Keratinocyte (primary cell): ENCODE results near the gene PLXDC2. TPM values are rescaled to one million over a fixed set of nuclear protein-coding genes. Genes with fewer than 3 reads are reported as not detected.

Experiments used
- DNase-seq: peaks from one replicate; pipeline ENCODE4 v3.0.0-alpha.2; 2011; ENCODE audit warnings: low read depth, missing footprints, low spot score
- FAIRE-seq: peaks from 2 replicates; lab custom pipeline; 2011; peaks lifted over from hg19 to GRCh38; lab: Jason Lieb, UNC
- H2AFZ ChIP-seq: 2 replicates; pipeline ENCODE4 v1.6.0; 2012; ENCODE audit warnings: low read length, control low read depth, inconsistent platforms; ENCODE audit not compliant: control insufficient read depth
- H3K27ac ChIP-seq: 2 replicates; pipeline ENCODE4 v1.5.1; 2011; ENCODE audit warnings: low read length; ENCODE audit not compliant: control insufficient read depth, insufficient read depth
- H3K27me3 ChIP-seq: 3 replicates; pipeline ENCODE4 v1.6.0; 2011; ENCODE audit warnings: low read length; ENCODE audit not compliant: control insufficient read depth, insufficient read depth; ENCODE audit errors: extremely low read depth
- H3K36me3 ChIP-seq, 2 experiments: 2 replicates in 1 of 2; 3 replicates in 1 of 2; pipeline ENCODE4 v1.5.1; 2011; ENCODE audit warnings: low read length in 2 of 2, mild to moderate bottlenecking in 1 of 2; ENCODE audit not compliant: control insufficient read depth in 2 of 2, insufficient read depth in 2 of 2; ENCODE audit errors: extremely low read depth in 1 of 2
- H3K4me1 ChIP-seq: 3 replicates; pipeline ENCODE4 v1.5.1; 2011; ENCODE audit warnings: low read length; ENCODE audit not compliant: control insufficient read depth, insufficient read depth; ENCODE audit errors: extremely low read depth
- H3K4me2 ChIP-seq: 3 replicates; pipeline ENCODE4 v1.6.0; 2011; ENCODE audit warnings: low read depth, low read length; ENCODE audit not compliant: control insufficient read depth, insufficient read depth; ENCODE audit errors: extremely low read depth
- H3K4me3 ChIP-seq, 3 experiments: fragments of 200-600 bp in 1 of 3; sonication (generic) in 1 of 3; 2 replicates in 2 of 3; 3 replicates in 1 of 3; pipeline ENCODE4 v1.5.1; 2011 to 2016; ENCODE audit warnings: low read length in 3 of 3, mild to moderate bottlenecking in 3 of 3, control low read depth in 2 of 3, inconsistent platforms in 1 of 3, low read depth in 1 of 3, mixed read lengths in 1 of 3, mixed run types in 1 of 3, moderate library complexity in 1 of 3; ENCODE audit not compliant: control insufficient read depth in 2 of 3, insufficient read depth in 2 of 3; ENCODE audit errors: extremely low read depth in 1 of 3
- H3K79me2 ChIP-seq: 2 replicates; pipeline ENCODE4 v1.6.0; 2012; ENCODE audit warnings: low read length; ENCODE audit not compliant: control insufficient read depth, insufficient read depth
- H3K9ac ChIP-seq: 3 replicates; pipeline ENCODE4 v1.6.0; 2011; ENCODE audit warnings: low read length; ENCODE audit not compliant: control insufficient read depth, insufficient read depth; ENCODE audit errors: extremely low read depth
- H3K9me1 ChIP-seq: 3 replicates; pipeline ENCODE4 v1.6.0; 2011; ENCODE audit warnings: low read length; ENCODE audit not compliant: control insufficient read depth, insufficient read depth; ENCODE audit errors: extremely low read depth
- H3K9me3 ChIP-seq: 2 replicates; pipeline ENCODE4 v1.5.1; 2012; ENCODE audit warnings: low read depth, low read length; ENCODE audit not compliant: control insufficient read depth
- H4K20me1 ChIP-seq: 3 replicates; pipeline ENCODE4 v1.6.0; 2011; ENCODE audit warnings: low read length; ENCODE audit not compliant: control insufficient read depth, insufficient read depth; ENCODE audit errors: extremely low read depth
- CTCF ChIP-seq, 3 experiments: IDR thresholded peaks in 1 of 3; conservative IDR thresholded peaks in 1 of 3; optimal IDR thresholded peaks in 1 of 3; 2 replicates in 2 of 3; 3 replicates in 1 of 3; pipeline versions ENCODE3 to v1.5.1; 2011; ENCODE audit warnings: low read length in 3 of 3, mild to moderate bottlenecking in 3 of 3, moderate library complexity in 2 of 3, control low read depth in 1 of 3, inconsistent platforms in 1 of 3; ENCODE audit not compliant: insufficient read depth in 2 of 3; ENCODE audit errors: extremely low read depth in 1 of 3
- EZH2 ChIP-seq: IDR thresholded peaks from one replicate; pipeline ENCODE4 v1.6.1; 2012; ENCODE audit warnings: inconsistent platforms, mild to moderate bottlenecking, low read length, moderate library complexity
- dilution Hi-C: fragments of 300-500 bp; cut with MboI; formaldehyde crosslinking; loops from one replicate; pipeline ENCODE4 v1.7.0; 2020; ENCODE audit warnings: low sequenced_read_pairs; ENCODE audit not compliant: extremely low pct_ligation_motif_present
- polyA plus RNA-seq, 5 experiments: library from polyadenylated mRNA; depleted of rRNA in 3 of 5; stranded (reverse) in 3 of 5; stranded (forward) in 1 of 5; unstranded in 1 of 5; fragments of >200 nt; gene quantifications; 1 replicate in 1 of 5; 2 replicates in 3 of 5; 3 replicates in 1 of 5; pipeline versions ENCODE4 v1.2.1 to v1.2.3, GENCODE V29; 2011 to 2012; ENCODE audit warnings: missing spikeins in 2 of 5, low read depth in 1 of 5, low replicate concordance in 1 of 5

The PLXDC2 gene
- polyA plus RNA-seq, 1 donor (not counting 4 experiments of a cell fraction or from before 2014, with no cell fraction given) = 12.9 TPM

GRCh38 chr10:19935176-19935575 is 118.9 kb downstream of the PLXDC2 start:
- DNase-seq (no peak), FAIRE-seq (no peak)
- H3K9me3 ChIP-seq = no peaks in the 10 kb centered on the region
- no peak overlapping the region for H3K27ac ChIP-seq
- no peak for TF ChIP-seq EZH2
- no peaks in the 10 kb centered on the region for H3K27me3 ChIP-seq
- no peaks in the 10 kb centered on the region for H3K36me3 ChIP-seq
- H2AFZ ChIP-seq = no peak overlapping the region
- H3K4me3 ChIP-seq = no peak overlapping the region
- dilution Hi-C loops = no loop called here
- no peak overlapping the region for H3K4me2 ChIP-seq
- peaks cover 22% of the 10 kb centered on the region for H3K4me1 ChIP-seq
- H4K20me1 ChIP-seq = no peaks in the 10 kb centered on the region
- no peak overlapping the region for H3K9ac ChIP-seq
- no peaks in the 10 kb centered on the region for H3K79me2 ChIP-seq
- no peaks in the 10 kb centered on the region for H3K9me1 ChIP-seq

DNA sequence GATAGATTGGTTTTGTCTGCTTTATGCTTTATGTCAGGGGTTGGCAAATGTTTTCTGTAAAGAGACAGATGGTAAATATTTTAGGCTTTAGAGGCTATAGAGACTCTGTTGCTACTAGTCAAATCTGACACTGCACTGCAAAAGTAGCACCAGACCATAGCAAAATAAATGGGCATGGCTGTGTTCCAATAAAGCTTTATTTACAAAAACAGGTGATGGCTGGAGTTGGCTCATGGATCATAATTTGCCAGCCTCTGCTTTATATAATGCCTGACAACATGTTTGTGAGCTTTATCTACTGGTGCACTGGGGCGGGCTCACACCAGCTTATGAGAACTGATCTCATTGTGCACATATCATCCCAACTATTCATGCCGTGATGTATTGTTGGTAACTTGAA is 120.1 kb downstream of the PLXDC2 start:
- TF ChIP-seq EZH2 (no peak), CTCF (optimal IDR thresholded peaks at IDR 0.05 in 1 of 3, IDR thresholded peaks at IDR 0.05 in 1 of 3, conservative IDR thresholded peaks at IDR 0.05 in 1 of 3; ENCODE audit: extremely low read depth in 1 of 3, insufficient read depth in 2 of 3, low read length in 3 of 3) (no peak)
- no peaks in the 10 kb centered on the region for H3K9me3 ChIP-seq
- H3K4me1 ChIP-seq = peaks cover 16% of the 10 kb centered on the region
- H3K79me2 ChIP-seq = no peaks in the 10 kb centered on the region
- H3K4me2 ChIP-seq = no peak overlapping the region
- no peaks in the 10 kb centered on the region for H4K20me1 ChIP-seq
- no peak for DNase-seq
- H3K27me3 ChIP-seq = no peaks in the 10 kb centered on the region
- H3K9ac ChIP-seq = no peak overlapping the region
- dilution Hi-C loops = no loop called here
- no peaks in the 10 kb centered on the region for H3K36me3 ChIP-seq
- no peak for FAIRE-seq
- H3K4me3 ChIP-seq = no peak overlapping the region
- no peaks in the 10 kb centered on the region for H3K9me1 ChIP-seq
- no peak overlapping the region for H2AFZ ChIP-seq
- H3K27ac ChIP-seq = no peak overlapping the region

GRCh38 chr10:19937989-19938388 is 121.8 kb downstream of the PLXDC2 start:
- Histone ChIP-seq H3K79me2 (no peaks in the 10 kb centered on the region), H2AFZ (no peak overlapping the region), H3K27me3 (no peaks in the 10 kb centered on the region), H3K4me3 (no peak overlapping the region), H3K27ac (no peak overlapping the region), H3K9me1 (no peaks in the 10 kb centered on the region), H3K4me2 (no peak overlapping the region), H3K4me1 (no peaks in the 10 kb centered on the region), H3K9ac (no peak overlapping the region), H3K36me3 (no peaks in the 10 kb centered on the region), H4K20me1 (no peaks in the 10 kb centered on the region), H3K9me3 (no peaks in the 10 kb centered on the region)
- TF ChIP-seq CTCF (optimal IDR thresholded peaks at IDR 0.05 in 1 of 3, IDR thresholded peaks at IDR 0.05 in 1 of 3, conservative IDR thresholded peaks at IDR 0.05 in 1 of 3; ENCODE audit: extremely low read depth in 1 of 3, insufficient read depth in 2 of 3, low read length in 3 of 3) = no peak
- no peak for TF ChIP-seq EZH2
- FAIRE-seq (no peak), DNase-seq (no peak)
- dilution Hi-C loops = no loop called here
